Stimulated activated CD4-positive, alpha-beta T cell treated with anti-CD3 and anti-CD28 coated beads, TNF-alpha, amount 100 ng/mL, for 4 hours (primary cell): ENCODE measurements around the gene IL1RAPL1.

Experiments used
- DNase-seq, 3 experiments: peaks; one replicate each; pipeline ENCODE4 v3.0.0-alpha.2; 2020; ENCODE audit warnings: low read depth in 3 of 3

Gene IL1RAPL1

GRCh38 chrX:29648161-29648560, 1060.9 kb downstream of the IL1RAPL1 start:
- DNase-seq = no peak

- no peak for DNase-seq
Observed at GRCh38 chrX:29652484-29652883, 1065.2 kb downstream of the IL1RAPL1 start.

GRCh38 chrX:29653721-29654120, 1066.5 kb downstream of the IL1RAPL1 start:
- DNase-seq = no peak

GRCh38 chrX:29659911-29660310, 1072.7 kb downstream of the IL1RAPL1 start:
- DNase-seq = no peak

- no peak for DNase-seq
Observed at GRCh38 chrX:29661290-29661689, 1074.0 kb downstream of the IL1RAPL1 start.

GRCh38 chrX:29662101-29662500, 1074.9 kb downstream of the IL1RAPL1 start:
- DNase-seq = no peak

- DNase-seq = no peak
Observed at GRCh38 chrX:29662759-29663503, 1075.7 kb downstream of the IL1RAPL1 start.

GRCh38 chrX:29665532-29665931, 1078.3 kb downstream of the IL1RAPL1 start:
- no peak for DNase-seq

GRCh38 chrX:29666366-29666765, 1079.1 kb downstream of the IL1RAPL1 start:
- no peak for DNase-seq

- DNase-seq = no peak
Observed at GRCh38 chrX:29671421-29671820, 1084.2 kb downstream of the IL1RAPL1 start.

- DNase-seq = no peak
Observed at GRCh38 chrX:29687687-29688086, 1100.4 kb downstream of the IL1RAPL1 start.

GRCh38 chrX:29690061-29690460, 1102.8 kb downstream of the IL1RAPL1 start:
- DNase-seq = no peak

GRCh38 chrX:29691044-29691443, 1103.8 kb downstream of the IL1RAPL1 start:
- DNase-seq = no peak

- DNase-seq = no peak
Observed at GRCh38 chrX:29693912-29694311, 1106.7 kb downstream of the IL1RAPL1 start.

- no peak for DNase-seq
Observed at GRCh38 chrX:29699239-29699638, 1112.0 kb downstream of the IL1RAPL1 start.

GRCh38 chrX:29707088-29707487, 1119.8 kb downstream of the IL1RAPL1 start:
- DNase-seq = no peak

GRCh38 chrX:29721152-29721551, 1133.9 kb downstream of the IL1RAPL1 start:
- no peak for DNase-seq

- DNase-seq = no peak
Observed at GRCh38 chrX:29724316-29724715, 1137.1 kb downstream of the IL1RAPL1 start.

- no peak for DNase-seq
Observed at GRCh38 chrX:29726811-29727210, 1139.6 kb downstream of the IL1RAPL1 start.

- no peak for DNase-seq
Observed at GRCh38 chrX:29728639-29729038, 1141.4 kb downstream of the IL1RAPL1 start.

GRCh38 chrX:29744966-29745365, 1157.7 kb downstream of the IL1RAPL1 start:
- no peak for DNase-seq

GRCh38 chrX:29746326-29746725, 1159.1 kb downstream of the IL1RAPL1 start:
- DNase-seq = no peak

GRCh38 chrX:29762006-29762405, 1174.8 kb downstream of the IL1RAPL1 start:
- no peak for DNase-seq

GRCh38 chrX:29775890-29776289, 1188.6 kb downstream of the IL1RAPL1 start:
- no peak for DNase-seq
